Activated CD4-positive, alpha-beta T cell treated with anti-CD3 and anti-CD28 coated beads, Interleukin-2, amount 10 ng/mL, durations not matched to agents 24 days and 14 days (primary cell): Measurements from ENCODE around the gene FBN1. TPM values are rescaled to one million over a fixed set of nuclear protein-coding genes. Genes with fewer than 3 reads are reported as not detected.

Experiments used
- DNase-seq: peaks from one replicate; pipeline ENCODE4 v3.0.0; 2022
- H3K27ac Mint-ChIP-seq: one replicate; pipeline ENCODE4 v1.8.0; 2022; ENCODE audit warnings: mild to moderate bottlenecking, mixed read lengths
- H3K27me3 Mint-ChIP-seq: one replicate; pipeline ENCODE4 v1.8.0; 2022; ENCODE audit warnings: mixed read lengths
- H3K36me3 Mint-ChIP-seq: one replicate; pipeline ENCODE4 v1.8.0; 2022; ENCODE audit warnings: low read depth, mild to moderate bottlenecking, mixed read lengths
- H3K4me1 Mint-ChIP-seq: one replicate; pipeline ENCODE4 v1.8.0; 2021; ENCODE audit warnings: mixed read lengths
- H3K4me3 Mint-ChIP-seq: one replicate; pipeline ENCODE4 v1.8.0; 2022; ENCODE audit warnings: mild to moderate bottlenecking, moderate library complexity, mixed read lengths
- H3K9me3 Mint-ChIP-seq: one replicate; pipeline ENCODE4 v1.8.0; 2021; ENCODE audit warnings: mixed read lengths
- intact Hi-C: fragments of 100-400 bp; cut with micrococcal nuclease; formaldehyde crosslinking; loops from one replicate; pipeline ENCODE4 v1.15.1; 2023
- total RNA-seq: library from RNA; stranded (reverse); gene quantifications from 2 replicates; pipeline ENCODE4 v1.2.3, GENCODE V29; 2022

The FBN1 gene
- 0.64 and 1.0 TPM in 2 replicates for total RNA-seq

DNA sequence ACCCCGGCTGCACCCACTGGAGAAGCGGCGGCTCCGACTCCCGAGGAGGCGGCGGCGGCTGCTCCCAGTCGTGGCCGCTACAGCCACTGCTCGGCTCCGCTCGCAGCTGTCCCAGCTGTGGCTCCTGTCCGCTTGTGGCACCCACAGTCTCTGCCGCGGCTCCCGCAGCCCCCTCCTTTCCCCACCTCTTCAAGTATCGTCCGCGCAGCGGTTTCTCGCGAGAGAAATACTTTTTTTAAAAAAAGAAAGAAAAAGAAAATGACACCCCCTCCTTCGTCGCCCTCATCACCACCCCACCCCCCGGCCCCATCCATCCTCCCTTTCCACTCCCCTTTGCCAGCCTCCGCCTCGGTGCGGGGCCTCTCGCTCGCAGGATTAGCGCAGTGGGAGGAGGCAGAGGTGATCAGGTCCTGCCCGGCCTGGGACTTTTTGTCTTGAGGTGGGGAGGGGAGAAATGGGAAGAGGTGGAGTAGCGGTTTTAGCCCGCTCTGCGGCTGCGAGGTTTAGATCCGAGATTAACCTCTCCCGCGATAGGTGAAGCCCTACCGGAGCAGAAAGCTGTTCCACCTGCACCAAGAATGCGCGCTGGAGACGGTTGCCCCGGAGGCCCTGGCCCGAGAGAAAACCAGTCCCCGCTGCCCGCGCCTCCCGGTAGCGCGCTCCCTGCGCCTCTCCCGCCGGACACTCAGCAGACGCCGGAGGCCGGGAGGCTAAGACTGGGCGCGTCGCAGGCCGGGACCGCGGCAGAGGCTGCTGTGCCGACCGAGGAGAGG lies at the start of gene FBN1:
TSS of gene FBN1 (minus strand) at position 152 of the 773 bp plus-strand sequence. CDS start 940 bp downstream, outside the sequence.
- H3K4me3 Mint-ChIP-seq = peak within 1 kb of the TSS; percentile 73
- no peaks in the 10 kb centered on the region for H3K9me3 Mint-ChIP-seq
- H3K36me3 Mint-ChIP-seq = no peaks in the 10 kb centered on the region
- peak; percentile 75 for DNase-seq
- peaks cover 53% of the 10 kb centered on the region for H3K27me3 Mint-ChIP-seq
- H3K27ac Mint-ChIP-seq = no peak within 1 kb of the TSS
- peaks cover 2% of the 10 kb centered on the region for H3K4me1 Mint-ChIP-seq
- intact Hi-C loops = no loop called here

- peaks cover 3% of the 10 kb centered on the region for H3K36me3 Mint-ChIP-seq
- no peak overlapping the region for H3K4me3 Mint-ChIP-seq
- intact Hi-C loops = no loop called here
- H3K27ac Mint-ChIP-seq = no peak overlapping the region
- no peaks in the 10 kb centered on the region for H3K9me3 Mint-ChIP-seq
- H3K27me3 Mint-ChIP-seq = peaks cover 2% of the 10 kb centered on the region
- H3K4me1 Mint-ChIP-seq = no peaks in the 10 kb centered on the region
- no peak for DNase-seq
Measured at GRCh38 chr15:48693484-48693883, 48.0 kb upstream of the FBN1 start.

GRCh38 chr15:48688493-48688892 lies 43.0 kb upstream of the FBN1 start:
- Mint-ChIP-seq H3K4me1 (no peaks in the 10 kb centered on the region), H3K9me3 (peaks cover 9% of the 10 kb centered on the region), H3K27ac (no peak overlapping the region), H3K36me3 (no peaks in the 10 kb centered on the region), H3K4me3 (no peak overlapping the region), H3K27me3 (peaks cover 2% of the 10 kb centered on the region)
- no peak for DNase-seq
- intact Hi-C loops = no loop called here

GRCh38 chr15:48683991-48684765 lies 38.7 kb upstream of the FBN1 start:
- no peaks in the 10 kb centered on the region for H3K36me3 Mint-ChIP-seq
- H3K27ac Mint-ChIP-seq = no peak overlapping the region
- intact Hi-C loops = no loop called here
- H3K4me1 Mint-ChIP-seq = no peaks in the 10 kb centered on the region
- no peaks in the 10 kb centered on the region for H3K27me3 Mint-ChIP-seq
- peaks cover 9% of the 10 kb centered on the region for H3K9me3 Mint-ChIP-seq
- no peak overlapping the region for H3K4me3 Mint-ChIP-seq
- DNase-seq = no peak

DNA sequence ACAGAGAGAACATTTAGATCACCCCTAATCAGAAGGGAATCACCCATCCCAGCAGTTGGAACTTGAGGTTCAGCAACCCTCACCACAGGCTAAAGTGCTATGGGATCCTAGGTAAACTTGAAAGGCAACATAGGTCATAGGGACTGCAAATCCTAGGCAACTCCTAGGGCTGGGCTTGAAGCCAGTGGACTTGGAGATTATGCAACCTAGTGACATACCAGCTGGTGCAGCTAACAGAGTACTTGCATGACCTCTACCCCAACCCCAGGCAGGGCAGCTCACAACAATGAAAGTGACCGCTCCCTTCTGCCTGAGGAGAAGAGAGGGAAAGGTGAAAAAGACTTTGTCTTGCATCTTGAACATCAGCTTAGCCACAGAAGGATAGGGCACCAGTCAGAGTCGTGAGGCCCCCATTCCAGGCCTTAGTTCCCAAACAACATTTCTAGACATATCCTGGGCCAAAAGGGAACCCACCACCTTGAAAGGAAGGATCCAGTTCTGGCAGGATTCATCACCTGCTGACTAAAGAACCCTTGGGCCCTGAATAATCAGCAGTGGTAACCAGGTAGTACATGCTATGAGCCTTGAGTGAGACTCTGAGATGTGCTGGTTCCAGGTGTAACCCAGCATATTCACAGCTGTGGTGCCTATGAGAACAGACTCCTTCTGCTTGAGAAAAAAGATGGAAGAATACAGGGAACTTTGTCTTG lies 37.6 kb upstream of the FBN1 start:
- H3K4me1 Mint-ChIP-seq = no peaks in the 10 kb centered on the region
- DNase-seq = no peak
- no peak overlapping the region for H3K27ac Mint-ChIP-seq
- H3K27me3 Mint-ChIP-seq = no peaks in the 10 kb centered on the region
- H3K4me3 Mint-ChIP-seq = no peak overlapping the region
- no peaks in the 10 kb centered on the region for H3K36me3 Mint-ChIP-seq
- H3K9me3 Mint-ChIP-seq = peaks cover 9% of the 10 kb centered on the region
- intact Hi-C loops = no loop called here

- Mint-ChIP-seq H3K27me3 (no peaks in the 10 kb centered on the region), H3K4me1 (no peaks in the 10 kb centered on the region), H3K27ac (no peak overlapping the region), H3K9me3 (peaks cover 3% of the 10 kb centered on the region), H3K36me3 (no peaks in the 10 kb centered on the region), H3K4me3 (no peak overlapping the region)
- intact Hi-C loops = no loop called here
- no peak for DNase-seq
Measured at GRCh38 chr15:48681353-48681752, 35.8 kb upstream of the FBN1 start.

DNA sequence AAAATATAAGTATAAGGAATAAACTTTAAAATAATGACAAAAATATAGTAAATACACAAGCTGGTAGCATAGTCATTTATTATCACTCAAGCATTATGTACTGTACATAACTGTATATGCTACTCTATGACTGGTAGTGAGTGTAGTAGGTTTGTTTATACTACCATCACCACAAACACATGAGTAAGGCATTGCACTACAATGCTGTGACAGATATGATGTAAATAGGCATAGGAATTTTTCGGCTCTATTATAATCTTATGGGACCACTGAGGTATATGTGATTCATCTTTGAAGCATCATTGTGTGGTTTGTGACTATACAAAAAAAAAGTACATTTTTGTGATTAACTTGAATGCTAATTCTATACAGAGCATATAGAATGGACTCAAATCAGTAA lies 35.3 kb upstream of the FBN1 start:
- Mint-ChIP-seq H3K9me3 (no peaks in the 10 kb centered on the region), H3K27ac (no peak overlapping the region), H3K4me1 (no peaks in the 10 kb centered on the region), H3K27me3 (no peaks in the 10 kb centered on the region), H3K36me3 (no peaks in the 10 kb centered on the region), H3K4me3 (no peak overlapping the region)
- DNase-seq = no peak
- intact Hi-C loops = no loop called here

GRCh38 chr15:48679952-48680351 lies 34.4 kb upstream of the FBN1 start:
- H3K9me3 Mint-ChIP-seq = no peaks in the 10 kb centered on the region
- no peaks in the 10 kb centered on the region for H3K36me3 Mint-ChIP-seq
- H3K27ac Mint-ChIP-seq = no peak overlapping the region
- H3K4me1 Mint-ChIP-seq = no peaks in the 10 kb centered on the region
- no peak for DNase-seq
- no peak overlapping the region for H3K4me3 Mint-ChIP-seq
- intact Hi-C loops = no loop called here
- no peaks in the 10 kb centered on the region for H3K27me3 Mint-ChIP-seq

- Mint-ChIP-seq H3K4me3 (no peak overlapping the region), H3K4me1 (no peaks in the 10 kb centered on the region), H3K27me3 (no peaks in the 10 kb centered on the region), H3K9me3 (no peaks in the 10 kb centered on the region), H3K27ac (no peak overlapping the region), H3K36me3 (no peaks in the 10 kb centered on the region)
- DNase-seq = no peak
- intact Hi-C loops = no loop called here
Measured at GRCh38 chr15:48678851-48679250, 33.3 kb upstream of the FBN1 start.

DNA sequence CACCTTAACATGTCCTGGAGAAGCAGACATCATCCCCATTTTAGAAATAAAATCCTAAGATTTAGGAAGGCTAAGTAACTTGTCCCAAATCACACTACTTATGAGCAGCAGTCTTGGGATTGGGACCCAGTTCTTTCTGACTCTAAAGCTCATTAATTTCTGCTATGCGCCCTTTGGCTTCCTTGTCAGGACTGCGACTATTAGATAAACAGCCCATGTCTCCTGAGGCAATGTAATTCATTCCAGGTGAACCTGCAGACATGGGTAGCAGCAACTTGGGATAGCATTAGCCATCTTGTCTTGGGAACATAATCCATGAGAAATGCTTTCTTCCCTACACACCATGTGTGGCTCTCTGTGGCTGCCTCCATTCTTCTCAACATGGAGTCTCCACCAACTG lies 32.3 kb upstream of the FBN1 start:
- no peak for DNase-seq
- no peaks in the 10 kb centered on the region for H3K27me3 Mint-ChIP-seq
- H3K27ac Mint-ChIP-seq = no peak overlapping the region
- H3K9me3 Mint-ChIP-seq = no peaks in the 10 kb centered on the region
- intact Hi-C loops = no loop called here
- H3K4me1 Mint-ChIP-seq = no peaks in the 10 kb centered on the region
- no peak overlapping the region for H3K4me3 Mint-ChIP-seq
- H3K36me3 Mint-ChIP-seq = no peaks in the 10 kb centered on the region

DNA sequence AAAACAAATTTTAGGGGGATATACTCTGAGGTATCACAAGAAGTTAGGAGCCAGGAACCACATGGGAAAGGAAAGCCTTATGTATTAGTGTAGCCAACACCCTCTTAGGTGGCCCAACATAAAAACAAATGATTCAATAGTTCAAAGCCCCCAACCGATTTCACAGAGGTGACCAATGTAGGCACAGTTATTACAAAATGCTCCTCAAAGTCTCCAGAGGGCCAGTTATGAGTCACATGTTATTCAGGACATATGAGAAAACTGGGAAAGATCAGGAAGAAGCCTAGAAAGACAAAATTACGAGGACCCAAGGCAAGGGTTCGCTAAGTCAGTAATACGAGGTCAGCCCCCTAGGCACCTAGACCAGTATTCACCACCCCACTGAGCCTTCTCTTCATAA lies 29.9 kb upstream of the FBN1 start:
- intact Hi-C loops = no loop called here
- H3K27ac Mint-ChIP-seq = no peak overlapping the region
- no peaks in the 10 kb centered on the region for H3K27me3 Mint-ChIP-seq
- no peaks in the 10 kb centered on the region for H3K4me1 Mint-ChIP-seq
- H3K36me3 Mint-ChIP-seq = no peaks in the 10 kb centered on the region
- H3K9me3 Mint-ChIP-seq = no peaks in the 10 kb centered on the region
- DNase-seq = no peak
- H3K4me3 Mint-ChIP-seq = no peak overlapping the region

- no peaks in the 10 kb centered on the region for H3K36me3 Mint-ChIP-seq
- H3K4me3 Mint-ChIP-seq = no peak overlapping the region
- intact Hi-C loops = no loop called here
Measured at GRCh38 chr15:48674876-48675275, 29.4 kb upstream of the FBN1 start.

GRCh38 chr15:48672206-48672605 lies 26.7 kb upstream of the FBN1 start:
- no peak overlapping the region for H3K27ac Mint-ChIP-seq
- no peaks in the 10 kb centered on the region for H3K9me3 Mint-ChIP-seq
- no peaks in the 10 kb centered on the region for H3K36me3 Mint-ChIP-seq
- intact Hi-C loops = no loop called here
- H3K27me3 Mint-ChIP-seq = peaks cover 2% of the 10 kb centered on the region
- H3K4me3 Mint-ChIP-seq = no peak overlapping the region
- no peak for DNase-seq
- no peaks in the 10 kb centered on the region for H3K4me1 Mint-ChIP-seq

More at GRCh38 chr15:48674876-48675275, 29.4 kb upstream of the FBN1 start:
- Mint-ChIP-seq H3K27ac (no peak overlapping the region), H3K27me3 (peaks cover 2% of the 10 kb centered on the region), H3K9me3 (no peaks in the 10 kb centered on the region), H3K4me1 (no peaks in the 10 kb centered on the region)
- DNase-seq = no peak
